GM04504 (cell line): ENCODE results near the gene CABLES2.
"Not testable (repeated sequence)": the region's sequence is repeated elsewhere in the genome, so short reads cannot be mapped to it uniquely, and the experiment has no call there.

Experiments
- DNase-seq: peaks from one replicate; pipeline ENCODE4 v3.0.0-alpha.2; 2012; ENCODE audit warnings: low read depth

CABLES2 gene

GRCh38 chr20:62433658-62434497 is 26.8 kb upstream of the CABLES2 start:
- DNase-seq = no peak

- no peak for DNase-seq
Measured at GRCh38 chr20:62430866-62431447, 23.9 kb upstream of the CABLES2 start.

GRCh38 chr20:62430311-62430853 is 23.3 kb upstream of the CABLES2 start:
- DNase-seq = no peak

GRCh38 chr20:62429455-62430310 is 22.6 kb upstream of the CABLES2 start:
- DNase-seq = no peak

GRCh38 chr20:62428396-62429295 is 21.6 kb upstream of the CABLES2 start:
- DNase-seq = no peak

- no peak for DNase-seq
Measured at GRCh38 chr20:62428002-62428372, 20.9 kb upstream of the CABLES2 start.

GRCh38 chr20:62427172-62428001 is 20.3 kb upstream of the CABLES2 start, which contains the start of gene RBBP8NL:
RBBP8NL (minus strand) TSS chr20:62427539; CDS start chr20:62419647, 7,892 bp downstream.
- DNase-seq = no peak

- DNase-seq = no peak
Measured at GRCh38 chr20:62426699-62427131, 19.6 kb upstream of the CABLES2 start.

GRCh38 chr20:62426059-62426348 is 18.9 kb upstream of the CABLES2 start:
- not testable (repeated sequence) for DNase-seq

- no peak for DNase-seq
Measured at GRCh38 chr20:62425281-62426058, 18.4 kb upstream of the CABLES2 start.

- DNase-seq = no peak
Measured at GRCh38 chr20:62424249-62425107, 17.4 kb upstream of the CABLES2 start.

GRCh38 chr20:62423326-62423706 is 16.2 kb upstream of the CABLES2 start:
- DNase-seq = no peak

GRCh38 chr20:62422636-62423325 is 15.7 kb upstream of the CABLES2 start:
- no peak for DNase-seq

GRCh38 chr20:62421716-62421990 is 14.6 kb upstream of the CABLES2 start:
- no peak for DNase-seq

GRCh38 chr20:62420846-62421715 is 14.0 kb upstream of the CABLES2 start:
- no peak for DNase-seq

- no peak for DNase-seq
Measured at GRCh38 chr20:62419759-62420158, 12.7 kb upstream of the CABLES2 start.

GRCh38 chr20:62418709-62419487 is 11.8 kb upstream of the CABLES2 start:
- no peak for DNase-seq
